Measurements from ENCODE around the gene TLR10.
"Not testable (repeated sequence)": the region's sequence is repeated elsewhere in the genome, so short reads cannot be mapped to it uniquely, and the experiment has no call there.

TLR10 gene

GRCh38 chr4:38811297-38811696 is 28.5 kb upstream of the TLR10 start:
- no peak for TF ChIP-seq CTCF (IDR thresholded peaks at IDR 0.05; ENCODE audit: control insufficient read depth, insufficient read depth, low read depth, low read length, missing control alignments)
- DNase-seq (ENCODE audit: low read depth): no peak

GRCh38 chr4:38807462-38807861 is 24.7 kb upstream of the TLR10 start:
- not testable (repeated sequence) for H3K4me3 ChIP-seq (ENCODE audit: control insufficient read depth, low read depth, low read length)

More at GRCh38 chr4:38811297-38811696, 28.5 kb upstream of the TLR10 start:
- H3K4me3 ChIP-seq (ENCODE audit: control insufficient read depth, low read depth, low read length): no peak overlapping the region

GRCh38 chr4:38806251-38806650 is 23.5 kb upstream of the TLR10 start:
- not testable (repeated sequence) for DNase-seq (ENCODE audit: low read depth); H3K4me3 ChIP-seq (ENCODE audit: control insufficient read depth, low read depth, low read length)

More at GRCh38 chr4:38807462-38807861, 24.7 kb upstream of the TLR10 start:
- not testable (repeated sequence) for DNase-seq (ENCODE audit: low read depth)

- H3K4me3 ChIP-seq (ENCODE audit: control insufficient read depth, low read depth, low read length): no peak overlapping the region
- no peak for DNase-seq (ENCODE audit: low read depth)
- TF ChIP-seq CTCF (IDR thresholded peaks at IDR 0.05; ENCODE audit: control insufficient read depth, insufficient read depth, low read depth, low read length, missing control alignments): no peak
Observed at GRCh38 chr4:38805530-38806145, 22.8 kb upstream of the TLR10 start.

- DNase-seq (ENCODE audit: low read depth): peak; percentile 35
- H3K4me3 ChIP-seq (ENCODE audit: control insufficient read depth, low read depth, low read length): no peak within 1 kb of the TSS
- peak; percentile 48 for TF ChIP-seq CTCF (IDR thresholded peaks at IDR 0.05; ENCODE audit: control insufficient read depth, insufficient read depth, low read depth, low read length, missing control alignments)
Observed at GRCh38 chr4:38804654-38805295, 22.0 kb upstream of the TLR10 start, which contains the start of gene TLR1. TLR1 (minus strand) TSS chr4:38804791; CDS start chr4:38798831, 5,960 bp downstream.

- no peak for DNase-seq (ENCODE audit: low read depth)
- H3K4me3 ChIP-seq (ENCODE audit: control insufficient read depth, low read depth, low read length): no peak overlapping the region
- no peak for TF ChIP-seq CTCF (IDR thresholded peaks at IDR 0.05; ENCODE audit: control insufficient read depth, insufficient read depth, low read depth, low read length, missing control alignments)
Observed at GRCh38 chr4:38803833-38804653, 21.3 kb upstream of the TLR10 start.

GRCh38 chr4:38802561-38803355 is 20.0 kb upstream of the TLR10 start:
- no peak for DNase-seq (ENCODE audit: low read depth)
- no peak for TF ChIP-seq CTCF (IDR thresholded peaks at IDR 0.05; ENCODE audit: control insufficient read depth, insufficient read depth, low read depth, low read length, missing control alignments)
- no peak overlapping the region for H3K4me3 ChIP-seq (ENCODE audit: control insufficient read depth, low read depth, low read length)
